SK-N-MC (cell line): ENCODE results near the gene PEAK1.

ENCODE experiments used
- DNase-seq: peaks from one replicate; pipeline ENCODE4 v3.0.0-alpha.2; 2011; ENCODE audit warnings: low read depth, low spot score
- H3K27ac ChIP-seq: fragments of 200-600 bp; sonication (generic); 2 replicates; pipeline ENCODE4 v1.5.1; 2016; ENCODE audit warnings: mixed run types
- H3K36me3 ChIP-seq: fragments of 200-600 bp; sonication (generic); 2 replicates; pipeline ENCODE4 v1.6.1; 2017; ENCODE audit warnings: antibody characterized with exemption, low read length, mixed read lengths; ENCODE audit not compliant: insufficient read depth
- H3K4me3 ChIP-seq: fragments of 200-600 bp; sonication (generic); 2 replicates; pipeline ENCODE4 v1.5.1; 2016
- H3K9ac ChIP-seq: fragments of 200-600 bp; sonication (generic); 2 replicates; pipeline ENCODE4 v1.8.0; 2017; ENCODE audit warnings: mixed run types, mixed read lengths; ENCODE audit not compliant: insufficient read length
- H3K9me3 ChIP-seq: fragments of 200-600 bp; sonication (generic); 2 replicates; pipeline ENCODE4 v1.6.1; 2017; ENCODE audit warnings: low read depth, mild to moderate bottlenecking, antibody characterized with exemption, low read length, moderate library complexity, mixed read lengths
- EZH2 ChIP-seq: fragments of 200-600 bp; sonication (generic); IDR thresholded peaks from one replicate; pipeline ENCODE4 v1.6.1; 2017; ENCODE audit warnings: antibody characterized with exemption
- FOXP2 ChIP-seq: optimal IDR thresholded peaks from 2 replicates; pipeline ENCODE3; 2011; ENCODE audit warnings: mild to moderate bottlenecking, moderate library complexity; ENCODE audit not compliant: insufficient read depth; ENCODE audit errors: extremely low read length, control extremely low read depth
- POLR2AphosphoS5 ChIP-seq: IDR thresholded peaks from 2 replicates; pipeline ENCODE4 v1.6.1; 2012; ENCODE audit warnings: mild to moderate bottlenecking, low read depth, low read length, borderline replicate concordance

The PEAK1 gene

GRCh38 chr15:77400258-77400657 lies 19.6 kb downstream of the PEAK1 start:
- no peaks in the 10 kb centered on the region for H3K36me3 ChIP-seq
- TF ChIP-seq FOXP2 (no peak), POLR2AphosphoS5 (no peak), EZH2 (no peak)
- no peak overlapping the region for H3K4me3 ChIP-seq
- no peak overlapping the region for H3K9ac ChIP-seq
- H3K27ac ChIP-seq: no peak overlapping the region
- no peak for DNase-seq
- peaks cover 7% of the 10 kb centered on the region; the same call in 1 of the 2 replicates for H3K9me3 ChIP-seq

- H3K36me3 ChIP-seq: no peaks in the 10 kb centered on the region
- DNase-seq: no peak
Measured at GRCh38 chr15:77398927-77399326, 21.0 kb downstream of the PEAK1 start.

GRCh38 chr15:77396692-77397091 lies 23.2 kb downstream of the PEAK1 start:
- no peak overlapping the region for H3K27ac ChIP-seq
- H3K4me3 ChIP-seq: no peak overlapping the region
- DNase-seq: no peak
- TF ChIP-seq EZH2 (no peak), POLR2AphosphoS5 (no peak), FOXP2 (no peak)
- no peaks in the 10 kb centered on the region for H3K36me3 ChIP-seq
- no peak overlapping the region for H3K9ac ChIP-seq
- peaks cover 7% of the 10 kb centered on the region; the same call in 1 of the 2 replicates for H3K9me3 ChIP-seq

More at GRCh38 chr15:77398927-77399326, 21.0 kb downstream of the PEAK1 start:
- H3K27ac ChIP-seq: no peak overlapping the region
- peaks cover 7% of the 10 kb centered on the region; the same call in 1 of the 2 replicates for H3K9me3 ChIP-seq
- no peak overlapping the region for H3K9ac ChIP-seq
- H3K4me3 ChIP-seq: no peak overlapping the region
- TF ChIP-seq POLR2AphosphoS5 (no peak), FOXP2 (no peak), EZH2 (no peak)

- TF ChIP-seq EZH2 (no peak), FOXP2 (no peak), POLR2AphosphoS5 (no peak)
- H3K27ac ChIP-seq: no peak overlapping the region
- H3K9ac ChIP-seq: no peak overlapping the region
- no peak overlapping the region for H3K4me3 ChIP-seq
- no peak for DNase-seq
- H3K9me3 ChIP-seq: peaks cover 7% of the 10 kb centered on the region; the same call in 1 of the 2 replicates
- no peaks in the 10 kb centered on the region for H3K36me3 ChIP-seq
Measured at GRCh38 chr15:77395013-77395774, 24.7 kb downstream of the PEAK1 start.

- no peak overlapping the region for H3K27ac ChIP-seq
- peaks cover 7% of the 10 kb centered on the region; the same call in 1 of the 2 replicates for H3K9me3 ChIP-seq
- H3K36me3 ChIP-seq: no peaks in the 10 kb centered on the region
- no peak overlapping the region for H3K4me3 ChIP-seq
- H3K9ac ChIP-seq: no peak overlapping the region
- DNase-seq: no peak
- TF ChIP-seq FOXP2 (no peak), POLR2AphosphoS5 (no peak), EZH2 (no peak)
Measured at GRCh38 chr15:77393471-77393840, 26.4 kb downstream of the PEAK1 start.

- H3K4me3 ChIP-seq: no peak overlapping the region
- no peak for TF ChIP-seq POLR2AphosphoS5
- no peak for TF ChIP-seq EZH2
- TF ChIP-seq FOXP2: no peak
Measured at GRCh38 chr15:77392762-77393470, 27.0 kb downstream of the PEAK1 start.

GRCh38 chr15:77391372-77391951 lies 28.4 kb downstream of the PEAK1 start:
- no peak for DNase-seq
- Histone ChIP-seq H3K9me3 (0 out of 2 replicates have a peak, but pooled peaks cover 7% of the 10 kb centered on the region), H3K27ac (no peak overlapping the region), H3K4me3 (no peak overlapping the region), H3K36me3 (no peaks in the 10 kb centered on the region), H3K9ac (no peak overlapping the region)
- TF ChIP-seq EZH2 (no peak), POLR2AphosphoS5 (no peak), FOXP2 (no peak)

More at GRCh38 chr15:77392762-77393470, 27.0 kb downstream of the PEAK1 start:
- H3K36me3 ChIP-seq: no peaks in the 10 kb centered on the region
- DNase-seq: no peak
- 0 out of 2 replicates have a peak, but pooled peaks cover 7% of the 10 kb centered on the region for H3K9me3 ChIP-seq
- no peak overlapping the region for H3K27ac ChIP-seq
- H3K9ac ChIP-seq: no peak overlapping the region
